Measurements from ENCODE around the gene PRTFDC1. TPM values are rescaled to one million over a fixed set of nuclear protein-coding genes. Genes with fewer than 3 reads are reported as not detected.

The PRTFDC1 gene
- total and polyA plus RNA-seq, 5 donors from 2014 or later, result 0.37 to 1.6 (median 1.3) TPM; not detected in 2

GRCh38 chr10:24938525-24938924 is 13.9 kb downstream of the PRTFDC1 start:
- Mint-ChIP-seq H3K9me3 (peaks cover 0 to 2% (median 0%) of the 10 kb centered on the region in 7 donors), H3K27ac (no peak overlapping the region)
- ATAC-seq (ENCODE audit: low read depth in 2 of 2), result no peak

GRCh38 chr10:24938076-24938475 is 14.3 kb downstream of the PRTFDC1 start:
- Histone ChIP-seq H3K27me3 (ENCODE audit: control insufficient read depth, insufficient read depth, low read length) (no peaks in the 10 kb centered on the region), H3K9me3 (ENCODE audit: control insufficient read depth in 2 of 2, low read length in 2 of 2) (no peaks in the 10 kb centered on the region), H3K4me3 (ENCODE audit: low read depth, low read length) (no peak overlapping the region), H3K4me1 (ENCODE audit: control insufficient read depth, insufficient read depth, low read length, poor library complexity, severe bottlenecking) (no peaks in the 10 kb centered on the region), H3K27ac (ENCODE audit: insufficient read depth, low read length, poor library complexity, severe bottlenecking) (no peak overlapping the region), H3K36me3 (ENCODE audit: control insufficient read depth, insufficient read depth, low read length) (no peaks in the 10 kb centered on the region)
- H3K4me3 Mint-ChIP-seq, result no peak overlapping the region
- H3K36me3 Mint-ChIP-seq, result no peaks in the 10 kb centered on the region
- peaks cover 0 to 3% (median 0%) of the 10 kb centered on the region in 4 donors for H3K4me1 Mint-ChIP-seq
- DNase-seq (no peak), ATAC-seq (ENCODE audit: low read depth in 2 of 2) (no peak)
- H3K9me3 Mint-ChIP-seq, result peaks cover 0 to 2% (median 0%) of the 10 kb centered on the region in 7 donors
- no peak overlapping the region for H3K27ac Mint-ChIP-seq
- H3K27me3 Mint-ChIP-seq, result no peaks in the 10 kb centered on the region

More at GRCh38 chr10:24938525-24938924, 13.9 kb downstream of the PRTFDC1 start:
- no peak overlapping the region for H3K27ac ChIP-seq (ENCODE audit: insufficient read depth, low read length, poor library complexity, severe bottlenecking)
- H3K4me3 ChIP-seq (ENCODE audit: low read depth, low read length), result no peak overlapping the region
- Mint-ChIP-seq H3K4me3 (no peak overlapping the region), H3K4me1 (peaks cover 0 to 3% (median 0%) of the 10 kb centered on the region in 4 donors), H3K27me3 (no peaks in the 10 kb centered on the region), H3K36me3 (no peaks in the 10 kb centered on the region)
- H3K27me3 ChIP-seq (ENCODE audit: control insufficient read depth, insufficient read depth, low read length), result no peaks in the 10 kb centered on the region
- no peaks in the 10 kb centered on the region for H3K9me3 ChIP-seq (ENCODE audit: control insufficient read depth in 2 of 2, low read length in 2 of 2)
- no peaks in the 10 kb centered on the region for H3K36me3 ChIP-seq (ENCODE audit: control insufficient read depth, insufficient read depth, low read length)
- DNase-seq, result no peak
- no peaks in the 10 kb centered on the region for H3K4me1 ChIP-seq (ENCODE audit: control insufficient read depth, insufficient read depth, low read length, poor library complexity, severe bottlenecking)

- Mint-ChIP-seq H3K36me3 (no peaks in the 10 kb centered on the region), H3K4me1 (peaks cover 0 to 5% (median 1%) of the 10 kb centered on the region in 4 donors)
Observed at GRCh38 chr10:24935504-24936292, 16.7 kb downstream of the PRTFDC1 start.

GRCh38 chr10:24931236-24931635 is 21.2 kb downstream of the PRTFDC1 start:
- Histone ChIP-seq H3K4me3 (ENCODE audit: low read depth, low read length) (no peak overlapping the region), H3K9me3 (ENCODE audit: control insufficient read depth in 2 of 2, low read length in 2 of 2) (no peaks in the 10 kb centered on the region), H3K36me3 (ENCODE audit: control insufficient read depth, insufficient read depth, low read length) (no peaks in the 10 kb centered on the region), H3K27me3 (ENCODE audit: control insufficient read depth, insufficient read depth, low read length) (no peaks in the 10 kb centered on the region), H3K27ac (ENCODE audit: insufficient read depth, low read length, poor library complexity, severe bottlenecking) (no peak overlapping the region), H3K4me1 (ENCODE audit: control insufficient read depth, insufficient read depth, low read length, poor library complexity, severe bottlenecking) (no peaks in the 10 kb centered on the region)
- H3K4me1 Mint-ChIP-seq, result peaks cover 0 to 5% (median 2%) of the 10 kb centered on the region in 4 donors
- H3K36me3 Mint-ChIP-seq, result no peaks in the 10 kb centered on the region
- no peaks in the 10 kb centered on the region for H3K27me3 Mint-ChIP-seq
- H3K4me3 Mint-ChIP-seq, result no peak overlapping the region
- no peak overlapping the region for H3K27ac Mint-ChIP-seq
- ATAC-seq (ENCODE audit: low read depth in 2 of 2) (no peak), DNase-seq (no peak)
- H3K9me3 Mint-ChIP-seq, result peaks cover 0 to 2% (median 0%) of the 10 kb centered on the region in 7 donors

More at GRCh38 chr10:24935504-24936292, 16.7 kb downstream of the PRTFDC1 start:
- Histone ChIP-seq H3K27me3 (ENCODE audit: control insufficient read depth, insufficient read depth, low read length) (no peaks in the 10 kb centered on the region), H3K4me3 (ENCODE audit: low read depth, low read length) (no peak overlapping the region), H3K9me3 (ENCODE audit: control insufficient read depth in 2 of 2, low read length in 2 of 2) (no peaks in the 10 kb centered on the region), H3K4me1 (ENCODE audit: control insufficient read depth, insufficient read depth, low read length, poor library complexity, severe bottlenecking) (no peaks in the 10 kb centered on the region), H3K36me3 (ENCODE audit: control insufficient read depth, insufficient read depth, low read length) (no peaks in the 10 kb centered on the region), H3K27ac (ENCODE audit: insufficient read depth, low read length, poor library complexity, severe bottlenecking) (no peak overlapping the region)
- peaks cover 0 to 2% (median 0%) of the 10 kb centered on the region in 7 donors for H3K9me3 Mint-ChIP-seq
- ATAC-seq (ENCODE audit: low read depth in 2 of 2) (no peak), DNase-seq (no peak)
- no peaks in the 10 kb centered on the region for H3K27me3 Mint-ChIP-seq
- H3K27ac Mint-ChIP-seq, result peak overlapping the region in 1 of 3 donors; percentile 6
- H3K4me3 Mint-ChIP-seq, result no peak overlapping the region

GRCh38 chr10:24930427-24930826 is 22.0 kb downstream of the PRTFDC1 start:
- no peak overlapping the region for H3K4me3 ChIP-seq (ENCODE audit: low read depth, low read length)
- Mint-ChIP-seq H3K9me3 (peaks cover 0 to 5% (median 0%) of the 10 kb centered on the region in 7 donors), H3K27me3 (no peaks in the 10 kb centered on the region), H3K4me3 (no peak overlapping the region), H3K4me1 (peaks cover 0 to 5% (median 2%) of the 10 kb centered on the region in 4 donors), H3K27ac (no peak overlapping the region), H3K36me3 (no peaks in the 10 kb centered on the region)
- DNase-seq (no peak), ATAC-seq (ENCODE audit: low read depth in 2 of 2) (no peak)
- no peaks in the 10 kb centered on the region for H3K27me3 ChIP-seq (ENCODE audit: control insufficient read depth, insufficient read depth, low read length)
- no peaks in the 10 kb centered on the region for H3K4me1 ChIP-seq (ENCODE audit: control insufficient read depth, insufficient read depth, low read length, poor library complexity, severe bottlenecking)
- H3K36me3 ChIP-seq (ENCODE audit: control insufficient read depth, insufficient read depth, low read length), result no peaks in the 10 kb centered on the region
- H3K27ac ChIP-seq (ENCODE audit: insufficient read depth, low read length, poor library complexity, severe bottlenecking), result no peak overlapping the region
- no peaks in the 10 kb centered on the region for H3K9me3 ChIP-seq (ENCODE audit: control insufficient read depth in 2 of 2, low read length in 2 of 2)

GRCh38 chr10:24929904-24930303 is 22.5 kb downstream of the PRTFDC1 start:
- ATAC-seq (ENCODE audit: low read depth in 2 of 2) (no peak), DNase-seq (no peak)
- no peaks in the 10 kb centered on the region for H3K36me3 Mint-ChIP-seq
- H3K9me3 Mint-ChIP-seq, result peaks cover 0 to 5% (median 2%) of the 10 kb centered on the region in 7 donors
- no peak overlapping the region for H3K27ac ChIP-seq (ENCODE audit: insufficient read depth, low read length, poor library complexity, severe bottlenecking)
- H3K36me3 ChIP-seq (ENCODE audit: control insufficient read depth, insufficient read depth, low read length), result no peaks in the 10 kb centered on the region
- no peak overlapping the region for H3K4me3 Mint-ChIP-seq
- H3K4me1 Mint-ChIP-seq, result peaks cover 0 to 5% (median 2%) of the 10 kb centered on the region in 4 donors
- H3K27ac Mint-ChIP-seq, result no peak overlapping the region
- H3K9me3 ChIP-seq (ENCODE audit: control insufficient read depth in 2 of 2, low read length in 2 of 2), result no peaks in the 10 kb centered on the region
- no peak overlapping the region for H3K4me3 ChIP-seq (ENCODE audit: low read depth, low read length)
- no peaks in the 10 kb centered on the region for H3K4me1 ChIP-seq (ENCODE audit: control insufficient read depth, insufficient read depth, low read length, poor library complexity, severe bottlenecking)
- no peaks in the 10 kb centered on the region for H3K27me3 Mint-ChIP-seq
- H3K27me3 ChIP-seq (ENCODE audit: control insufficient read depth, insufficient read depth, low read length), result no peaks in the 10 kb centered on the region

- Histone ChIP-seq H3K4me3 (ENCODE audit: low read depth, low read length) (no peak overlapping the region), H3K4me1 (ENCODE audit: control insufficient read depth, insufficient read depth, low read length, poor library complexity, severe bottlenecking) (no peaks in the 10 kb centered on the region), H3K27ac (ENCODE audit: insufficient read depth, low read length, poor library complexity, severe bottlenecking) (no peak overlapping the region), H3K9me3 (ENCODE audit: control insufficient read depth in 2 of 2, low read length in 2 of 2) (no peaks in the 10 kb centered on the region), H3K36me3 (ENCODE audit: control insufficient read depth, insufficient read depth, low read length) (no peaks in the 10 kb centered on the region), H3K27me3 (ENCODE audit: control insufficient read depth, insufficient read depth, low read length) (no peaks in the 10 kb centered on the region)
- Mint-ChIP-seq H3K4me1 (peaks cover 0 to 5% (median 2%) of the 10 kb centered on the region in 4 donors), H3K9me3 (peaks cover 0 to 14% (median 3%) of the 10 kb centered on the region in 7 donors), H3K27ac (no peak overlapping the region), H3K36me3 (no peaks in the 10 kb centered on the region), H3K27me3 (no peaks in the 10 kb centered on the region), H3K4me3 (no peak overlapping the region)
- DNase-seq (no peak), ATAC-seq (ENCODE audit: low read depth in 2 of 2) (no peak)
Observed at GRCh38 chr10:24929056-24929544, 23.3 kb downstream of the PRTFDC1 start.
